Loucy (cell line): ENCODE measurements around the gene SETBP1.

Source experiments
- H2AFZ ChIP-seq: fragments of 200-600 bp; sonication (generic); 2 replicates; pipeline ENCODE4 v1.6.0; 2016; ENCODE audit warnings: antibody characterized with exemption, mild to moderate bottlenecking, low read length, moderate library complexity
- H3F3A ChIP-seq: fragments of 200-600 bp; 2 replicates; pipeline ENCODE4 v1.6.0; 2016; ENCODE audit warnings: antibody characterized with exemption, low read depth, mild to moderate bottlenecking
- H3K27me3 ChIP-seq: fragments of 200-600 bp; sonication (generic); 2 replicates; pipeline ENCODE4 v1.6.1; 2014; ENCODE audit warnings: low read length, mild to moderate bottlenecking; ENCODE audit not compliant: insufficient read depth, poor library complexity, severe bottlenecking
- H3K36me3 ChIP-seq: fragments of 200-600 bp; sonication (generic); 2 replicates; pipeline ENCODE4 v1.6.1; 2016; ENCODE audit warnings: low read length; ENCODE audit not compliant: insufficient read depth
- H3K4me1 ChIP-seq: fragments of 200-600 bp; sonication (generic); 2 replicates; pipeline ENCODE4 v1.5.1; 2014; ENCODE audit warnings: low read length, mild to moderate bottlenecking; ENCODE audit not compliant: insufficient read depth, poor library complexity, severe bottlenecking
- H3K4me2 ChIP-seq: fragments of 200-600 bp; sonication (generic); 2 replicates; pipeline ENCODE4 v1.6.0; 2014; ENCODE audit warnings: antibody characterized with exemption, low read length, low read depth, mild to moderate bottlenecking; ENCODE audit not compliant: poor library complexity, severe bottlenecking
- H3K4me3 ChIP-seq: fragments of 200-600 bp; sonication (generic); 2 replicates; pipeline ENCODE4 v1.5.1; 2014; ENCODE audit warnings: low read length, mild to moderate bottlenecking, mixed read lengths; ENCODE audit not compliant: poor library complexity, severe bottlenecking
- H3K79me2 ChIP-seq: fragments of 200-600 bp; sonication (generic); 2 replicates; pipeline ENCODE4 v1.6.1; 2014; ENCODE audit warnings: low read length; ENCODE audit not compliant: insufficient read depth
- H3K9ac ChIP-seq: fragments of 200-600 bp; sonication (generic); 2 replicates; pipeline ENCODE4 v1.6.0; 2014; ENCODE audit warnings: mild to moderate bottlenecking, low read depth, low read length, moderate library complexity; ENCODE audit not compliant: poor library complexity, severe bottlenecking
- H3K9me2 ChIP-seq: fragments of 200-600 bp; sonication (generic); replicated peaks from 2 replicates; pipeline ENCODE4 v1.6.1; 2016; ENCODE audit warnings: low read depth, low read length, mixed read lengths
- H3K9me3 ChIP-seq: fragments of 200-600 bp; sonication (generic); 2 replicates; pipeline ENCODE4 v1.6.1; 2014; ENCODE audit warnings: mild to moderate bottlenecking, antibody characterized with exemption, low read length, low read depth; ENCODE audit not compliant: insufficient read depth
- H4K20me1 ChIP-seq: fragments of 200-600 bp; sonication (generic); 2 replicates; pipeline ENCODE4 v1.6.0; 2014; ENCODE audit warnings: antibody characterized with exemption, low read length, mild to moderate bottlenecking; ENCODE audit not compliant: insufficient read depth, poor library complexity, severe bottlenecking
- CTCF ChIP-seq: fragments of 200-600 bp; sonication (generic); conservative IDR thresholded peaks from 2 replicates; pipeline ENCODE4 v1.5.1; 2014; ENCODE audit warnings: mild to moderate bottlenecking, antibody characterized with exemption, low read length
- EZH2phosphoT487 ChIP-seq: fragments of 200-600 bp; IDR thresholded peaks from 2 replicates; pipeline ENCODE4 v1.6.1; 2018; ENCODE audit warnings: antibody characterized with exemption, mild to moderate bottlenecking, moderate library complexity, borderline replicate concordance

Gene SETBP1

GRCh38 chr18:45073556-45073955 is 392.9 kb downstream of the SETBP1 start:
- Histone ChIP-seq H3K9me2 (no peaks in the 10 kb centered on the region), H3K4me3 (no peak overlapping the region), H3K4me1 (peaks cover 8% of the 10 kb centered on the region), H3K9me3 (no peaks in the 10 kb centered on the region), H3K79me2 (no peaks in the 10 kb centered on the region), H4K20me1 (no peaks in the 10 kb centered on the region), H3K36me3 (no peaks in the 10 kb centered on the region), H3K9ac (no peak overlapping the region), H2AFZ (no peak overlapping the region), H3K4me2 (no peak overlapping the region), H3K27me3 (no peaks in the 10 kb centered on the region), H3F3A (no peaks in the 10 kb centered on the region)
- TF ChIP-seq CTCF, result no peak
- no peak for TF ChIP-seq EZH2phosphoT487

GRCh38 chr18:45081566-45082181 is 401.0 kb downstream of the SETBP1 start:
- Histone ChIP-seq H3K4me2 (no peak overlapping the region), H3K9ac (no peak overlapping the region), H3K9me3 (peaks cover 10% of the 10 kb centered on the region; the same call in 1 of the 2 replicates), H3K27me3 (no peaks in the 10 kb centered on the region), H2AFZ (no peak overlapping the region), H3K4me3 (no peak overlapping the region), H3K36me3 (no peaks in the 10 kb centered on the region), H4K20me1 (no peaks in the 10 kb centered on the region), H3K4me1 (no peaks in the 10 kb centered on the region), H3K9me2 (no peaks in the 10 kb centered on the region), H3K79me2 (no peaks in the 10 kb centered on the region), H3F3A (no peaks in the 10 kb centered on the region)
- TF ChIP-seq EZH2phosphoT487 (no peak), CTCF (no peak)

- TF ChIP-seq CTCF, result no peak
- no peak for TF ChIP-seq EZH2phosphoT487
- H3K4me3 ChIP-seq, result no peak overlapping the region
- H3K4me2 ChIP-seq, result no peak overlapping the region
- H3K79me2 ChIP-seq, result no peaks in the 10 kb centered on the region
- H2AFZ ChIP-seq, result no peak overlapping the region
- H3K36me3 ChIP-seq, result no peaks in the 10 kb centered on the region
- peaks cover 10% of the 10 kb centered on the region; the same call in 1 of the 2 replicates for H3K9me3 ChIP-seq
- H4K20me1 ChIP-seq, result no peaks in the 10 kb centered on the region
- H3K9ac ChIP-seq, result no peak overlapping the region
- H3F3A ChIP-seq, result no peaks in the 10 kb centered on the region
- no peaks in the 10 kb centered on the region for H3K27me3 ChIP-seq
- H3K9me2 ChIP-seq, result no peaks in the 10 kb centered on the region
- no peaks in the 10 kb centered on the region for H3K4me1 ChIP-seq
Measured at GRCh38 chr18:45083226-45083855, 402.7 kb downstream of the SETBP1 start.
